Karpas-422 (cell line): ENCODE results near the gene IGSF11. TPM values are rescaled to one million over a fixed set of nuclear protein-coding genes. Genes with fewer than 3 reads are reported as not detected.

Experiments used
- DNase-seq: peaks from one replicate; pipeline ENCODE4 v3.0.0-alpha.2; 2015
- H2AFZ ChIP-seq: fragments of 200-600 bp; sonication (generic); 2 replicates; pipeline ENCODE4 v1.6.1; 2014; ENCODE audit warnings: antibody characterized with exemption, low read length, mixed read lengths
- H3K27ac ChIP-seq: fragments of 200-600 bp; sonication (generic); 2 replicates; pipeline ENCODE4 v1.5.1; 2014; ENCODE audit warnings: mild to moderate bottlenecking, low read length, moderate library complexity
- H3K27me3 ChIP-seq: fragments of 200-600 bp; sonication (generic); 2 replicates; pipeline ENCODE4 v1.6.1; 2014; ENCODE audit warnings: low read length, mixed read lengths
- H3K36me3 ChIP-seq: fragments of 200-600 bp; sonication (generic); 2 replicates; pipeline ENCODE4 v1.6.1; 2014; ENCODE audit warnings: low read length, mixed read lengths; ENCODE audit not compliant: insufficient read depth
- H3K4me1 ChIP-seq: fragments of 200-600 bp; sonication (generic); 2 replicates; pipeline ENCODE4 v1.6.1; 2014; ENCODE audit warnings: mild to moderate bottlenecking, low read length, mixed read lengths
- H3K4me2 ChIP-seq: fragments of 200-600 bp; sonication (generic); 2 replicates; pipeline ENCODE4 v1.6.1; 2014; ENCODE audit warnings: low read length, low read depth, mild to moderate bottlenecking; ENCODE audit not compliant: poor library complexity, severe bottlenecking
- H3K4me3 ChIP-seq: fragments of 200-600 bp; sonication (generic); 2 replicates; pipeline ENCODE4 v1.5.1; 2014; ENCODE audit warnings: mild to moderate bottlenecking, antibody characterized with exemption, low read length, mixed read lengths
- H3K79me2 ChIP-seq: fragments of 200-600 bp; sonication (generic); 2 replicates; pipeline ENCODE4 v1.6.1; 2014; ENCODE audit warnings: mild to moderate bottlenecking, low read length, mixed read lengths
- H3K9ac ChIP-seq: fragments of 200-600 bp; sonication (generic); 2 replicates; pipeline ENCODE4 v1.6.0; 2014; ENCODE audit warnings: low read length
- H3K9me2 ChIP-seq: fragments of 200-600 bp; sonication (generic), shearing (Covaris generic); replicated peaks from 2 replicates; pipeline ENCODE4 v1.6.0; 2014; ENCODE audit warnings: mild to moderate bottlenecking, low read length, moderate library complexity; ENCODE audit not compliant: insufficient read depth
- H3K9me3 ChIP-seq: fragments of 300-700, 200-600 bp; sonication (generic); 2 replicates; pipeline ENCODE4 v1.6.1; 2014; ENCODE audit warnings: low read length, mixed read lengths
- H4K20me1 ChIP-seq: fragments of 200-600 bp; sonication (generic); 2 replicates; pipeline ENCODE4 v1.6.1; 2014; ENCODE audit warnings: mild to moderate bottlenecking, antibody characterized with exemption, low read length, low read depth; ENCODE audit not compliant: insufficient read depth
- total RNA-seq: library from RNA; depleted of rRNA; stranded (reverse); fragments of >200 nt; shearing (Covaris generic); gene quantifications from 2 replicates; pipeline ENCODE4 v1.2.3, GENCODE V29; 2014; ENCODE audit warnings: low replicate concordance

Gene IGSF11
- total RNA-seq, 1 experiment from 2014 or later = not detected

GRCh38 chr3:118951089-118951488 lies 83.6 kb downstream of the IGSF11 start:
- H3K4me3 ChIP-seq = no peak overlapping the region
- H3K9me2 ChIP-seq = no peaks in the 10 kb centered on the region
- no peak overlapping the region for H3K9ac ChIP-seq
- H3K9me3 ChIP-seq = no peaks in the 10 kb centered on the region
- no peaks in the 10 kb centered on the region for H4K20me1 ChIP-seq
- no peak overlapping the region for H3K4me2 ChIP-seq
- H3K79me2 ChIP-seq = no peaks in the 10 kb centered on the region
- no peaks in the 10 kb centered on the region for H3K4me1 ChIP-seq
- no peak overlapping the region for H3K27ac ChIP-seq
- H3K27me3 ChIP-seq = no peaks in the 10 kb centered on the region; the same call in 1 of the 2 replicates
- no peak for DNase-seq
- no peak overlapping the region for H2AFZ ChIP-seq
- H3K36me3 ChIP-seq = no peaks in the 10 kb centered on the region

GRCh38 chr3:118949113-118949760 lies 85.4 kb downstream of the IGSF11 start:
- no peaks in the 10 kb centered on the region for H4K20me1 ChIP-seq
- no peaks in the 10 kb centered on the region for H3K4me1 ChIP-seq
- H3K27me3 ChIP-seq = no peaks in the 10 kb centered on the region; the same call in 1 of the 2 replicates
- H3K9ac ChIP-seq = no peak overlapping the region
- no peak overlapping the region for H2AFZ ChIP-seq
- no peak overlapping the region for H3K27ac ChIP-seq
- H3K4me3 ChIP-seq = no peak overlapping the region
- H3K36me3 ChIP-seq = no peaks in the 10 kb centered on the region
- H3K9me2 ChIP-seq = no peaks in the 10 kb centered on the region
- no peak for DNase-seq
- H3K79me2 ChIP-seq = no peaks in the 10 kb centered on the region
- H3K4me2 ChIP-seq = no peak overlapping the region
- H3K9me3 ChIP-seq = no peaks in the 10 kb centered on the region

- no peaks in the 10 kb centered on the region for H3K9me3 ChIP-seq
- H3K9ac ChIP-seq = no peak overlapping the region
- no peaks in the 10 kb centered on the region for H4K20me1 ChIP-seq
- no peaks in the 10 kb centered on the region for H3K4me1 ChIP-seq
- H3K27me3 ChIP-seq = no peaks in the 10 kb centered on the region; the same call in 1 of the 2 replicates
- H2AFZ ChIP-seq = no peak overlapping the region
- no peaks in the 10 kb centered on the region for H3K36me3 ChIP-seq
- DNase-seq = no peak
- H3K27ac ChIP-seq = no peak overlapping the region
- H3K79me2 ChIP-seq = no peaks in the 10 kb centered on the region
- H3K4me2 ChIP-seq = no peak overlapping the region
- no peaks in the 10 kb centered on the region for H3K9me2 ChIP-seq
- no peak overlapping the region for H3K4me3 ChIP-seq
Observed at GRCh38 chr3:118948146-118948545, 86.5 kb downstream of the IGSF11 start.

- DNase-seq = no peak
- Histone ChIP-seq H3K27me3 (no peaks in the 10 kb centered on the region), H3K4me1 (no peaks in the 10 kb centered on the region), H3K4me3 (no peak overlapping the region), H3K79me2 (no peaks in the 10 kb centered on the region), H2AFZ (no peak overlapping the region), H3K9me3 (no peaks in the 10 kb centered on the region), H3K4me2 (no peak overlapping the region), H3K27ac (no peak overlapping the region), H4K20me1 (no peaks in the 10 kb centered on the region), H3K9ac (no peak overlapping the region), H3K9me2 (no peaks in the 10 kb centered on the region), H3K36me3 (no peaks in the 10 kb centered on the region)
Observed at GRCh38 chr3:118946449-118946848, 88.2 kb downstream of the IGSF11 start.

DNA sequence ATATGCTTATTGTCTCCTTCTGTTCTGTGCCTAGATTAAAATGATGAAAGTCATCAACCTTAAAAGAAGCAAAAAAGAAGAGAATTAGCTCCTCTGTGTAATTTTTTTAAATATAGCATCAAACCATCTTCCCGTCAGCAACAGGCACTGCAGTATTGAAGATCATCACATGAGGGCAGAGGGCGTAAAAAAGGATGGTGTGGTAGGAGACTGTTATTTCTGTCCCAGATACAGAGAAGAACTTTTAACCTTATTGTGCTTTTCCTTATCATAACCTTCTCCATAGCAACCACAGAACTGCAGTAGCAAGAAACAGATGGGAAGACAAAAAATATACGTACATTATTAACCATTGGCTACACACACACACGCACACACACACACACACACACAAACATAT lies 88.8 kb downstream of the IGSF11 start:
- Histone ChIP-seq H3K4me1 (no peaks in the 10 kb centered on the region), H3K9me3 (no peaks in the 10 kb centered on the region), H3K27ac (no peak overlapping the region), H3K79me2 (no peaks in the 10 kb centered on the region), H3K27me3 (no peaks in the 10 kb centered on the region), H3K36me3 (no peaks in the 10 kb centered on the region), H4K20me1 (no peaks in the 10 kb centered on the region), H2AFZ (no peak overlapping the region), H3K9me2 (no peaks in the 10 kb centered on the region), H3K4me3 (no peak overlapping the region), H3K9ac (no peak overlapping the region), H3K4me2 (no peak overlapping the region)
- DNase-seq = no peak

DNA sequence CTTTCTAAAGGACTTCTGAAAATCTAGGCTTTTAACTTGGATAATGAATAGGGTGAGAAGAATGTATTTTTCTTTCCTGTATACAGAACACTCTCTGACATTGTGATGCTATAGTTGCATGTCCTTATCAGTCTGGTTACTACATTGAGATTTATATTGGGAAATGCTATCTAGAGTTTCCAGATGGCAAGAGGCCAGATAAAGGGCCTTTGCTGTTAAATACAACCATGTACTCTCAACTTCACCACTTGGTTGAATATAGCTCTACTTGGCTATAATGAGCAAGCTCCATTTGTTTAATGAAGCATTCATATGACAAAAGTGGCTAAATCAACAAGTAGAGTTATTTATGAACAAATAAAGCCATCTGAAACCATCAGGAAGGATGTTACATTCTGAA lies 91.0 kb downstream of the IGSF11 start:
- Histone ChIP-seq H2AFZ (no peak overlapping the region), H3K36me3 (no peaks in the 10 kb centered on the region), H3K9me3 (no peaks in the 10 kb centered on the region), H3K27me3 (no peaks in the 10 kb centered on the region), H3K4me2 (no peak overlapping the region), H3K27ac (no peak overlapping the region), H3K79me2 (no peaks in the 10 kb centered on the region), H3K9me2 (no peaks in the 10 kb centered on the region), H4K20me1 (no peaks in the 10 kb centered on the region), H3K4me3 (no peak overlapping the region), H3K4me1 (no peaks in the 10 kb centered on the region), H3K9ac (no peak overlapping the region)
- no peak for DNase-seq

GRCh38 chr3:118942671-118943070 lies 92.0 kb downstream of the IGSF11 start:
- DNase-seq = no peak
- H3K27ac ChIP-seq = no peak overlapping the region
- H3K9ac ChIP-seq = no peak overlapping the region
- H2AFZ ChIP-seq = no peak overlapping the region
- no peaks in the 10 kb centered on the region for H3K9me3 ChIP-seq
- H3K4me2 ChIP-seq = no peak overlapping the region
- H3K27me3 ChIP-seq = no peaks in the 10 kb centered on the region
- no peaks in the 10 kb centered on the region for H3K79me2 ChIP-seq
- H3K4me3 ChIP-seq = no peak overlapping the region
- H3K9me2 ChIP-seq = no peaks in the 10 kb centered on the region
- H3K36me3 ChIP-seq = no peaks in the 10 kb centered on the region
- no peaks in the 10 kb centered on the region for H4K20me1 ChIP-seq
- no peaks in the 10 kb centered on the region for H3K4me1 ChIP-seq

DNA sequence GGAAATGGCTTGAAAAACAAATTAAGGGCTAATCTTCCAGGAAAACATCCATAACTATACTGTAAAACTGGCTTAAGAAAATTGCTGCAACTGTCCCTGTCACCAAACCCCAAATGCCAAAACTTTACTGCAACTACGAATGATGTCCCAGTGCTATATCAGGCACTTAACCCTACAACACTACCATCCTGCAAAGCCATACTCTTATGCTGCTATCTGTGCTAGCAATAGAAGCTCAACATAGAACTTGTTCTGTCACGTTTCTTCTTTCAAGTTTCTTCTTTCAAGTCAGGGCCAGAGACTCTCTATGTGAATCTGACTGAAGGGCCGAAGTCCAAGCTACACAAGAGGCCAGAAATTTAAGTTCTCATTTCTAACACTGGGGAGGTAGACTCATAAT lies 92.5 kb downstream of the IGSF11 start:
- no peak overlapping the region for H2AFZ ChIP-seq
- H3K9ac ChIP-seq = no peak overlapping the region
- H3K27ac ChIP-seq = no peak overlapping the region
- H3K9me2 ChIP-seq = no peaks in the 10 kb centered on the region
- no peaks in the 10 kb centered on the region for H3K79me2 ChIP-seq
- no peak overlapping the region for H3K4me3 ChIP-seq
- H4K20me1 ChIP-seq = no peaks in the 10 kb centered on the region
- no peaks in the 10 kb centered on the region for H3K9me3 ChIP-seq
- no peaks in the 10 kb centered on the region for H3K27me3 ChIP-seq
- no peak for DNase-seq
- no peaks in the 10 kb centered on the region for H3K36me3 ChIP-seq
- no peak overlapping the region for H3K4me2 ChIP-seq
- no peaks in the 10 kb centered on the region for H3K4me1 ChIP-seq
